HCT116 (cell line): ENCODE measurements around the gene C17orf114.
A peak's percentile ranks its signal among the peaks of the same experiment; 100 is the strongest.

Experiments used
- ATAC-seq: fragments of 200-7000 bp; cut with Tn5 transposase; 2 replicates; pipeline ENCODE4 v1.9.1; 2020; ENCODE audit warnings: mild to moderate bottlenecking, moderate library complexity
- BruUV-seq: library from RNA; stranded (reverse); fragments of 400-500 nt; replicated peaks from 2 replicates; lab custom pipeline; 2021; lab: Mats Ljungman, UMichigan
- CTCF ChIA-PET: fragments of 300-600 bp; sonication (Branson Sonifier 250); formaldehyde crosslinking; loops from one replicate; lab custom pipeline; 2021; ENCODE audit warnings: antibody characterized with exemption; lab: Charles Lee
- POLR2A ChIA-PET: fragments of 300-600, 350-600 bp; sonication (Branson Sonifier 250); formaldehyde crosslinking; loops from one replicate; lab custom pipeline; 2021; ENCODE audit warnings: antibody characterized with exemption; lab: Charles Lee
- RAD21 ChIA-PET, 2 experiments: fragments of 300-600 bp; sonication (Branson Sonifier 250); formaldehyde crosslinking; loops; one replicate each; lab custom pipeline; 2023; ENCODE audit warnings: low total read pairs in 2 of 2; ENCODE audit not compliant: uncharacterized antibody in 2 of 2, unreplicated experiment in 2 of 2, low non-redundant PET in 1 of 2; lab: Charles Lee
- DNase-seq: peaks from one replicate; pipeline ENCODE4 v3.0.0-alpha.2; 2010; ENCODE audit warnings: low read depth, low spot score
- H2AFZ ChIP-seq: fragments of 200-600 bp; shearing (Covaris generic), sonication (generic); 2 replicates; pipeline ENCODE4 v1.6.1; 2017; ENCODE audit warnings: low read depth, mixed run types, mixed read lengths, antibody characterized with exemption, low read length; ENCODE audit not compliant: poor library complexity, severe bottlenecking
- H3K27ac ChIP-seq: 2 replicates; pipeline ENCODE4 v1.5.1; 2012; ENCODE audit warnings: low read depth, low read length
- H3K27me3 ChIP-seq: fragments of 200-600 bp; sonication (generic); 2 replicates; pipeline ENCODE4 v1.6.1; 2016; ENCODE audit warnings: mixed run types, low read length, mixed read lengths; ENCODE audit not compliant: insufficient read depth
- H3K36me3 ChIP-seq, 2 experiments: fragments of 200-500 bp in 1 of 2; fragments of 200-600 bp in 1 of 2; sonication (Bioruptor generic) in 1 of 2; sonication (generic) in 1 of 2; 2 replicates each; pipeline versions ENCODE4 v1.5.1 to v1.6.1; 2014 to 2016; ENCODE audit warnings: low read length in 2 of 2, inconsistent platforms in 1 of 2, mixed read lengths in 1 of 2, mixed run types in 1 of 2; ENCODE audit not compliant: insufficient read depth in 2 of 2, control insufficient read depth in 1 of 2
- H3K4me1 ChIP-seq, 2 experiments: fragments of 200-600 bp in 1 of 2; sonication (generic) in 1 of 2; 2 replicates each; pipeline versions ENCODE4 v1.5.1 to v1.6.1; 2012 to 2017; ENCODE audit warnings: low read length in 2 of 2, inconsistent platforms in 1 of 2, mild to moderate bottlenecking in 1 of 2, mixed read lengths in 1 of 2, mixed run types in 1 of 2, moderate library complexity in 1 of 2; ENCODE audit not compliant: insufficient read depth in 2 of 2, control insufficient read depth in 1 of 2
- H3K4me2 ChIP-seq: fragments of 200-600 bp; sonication (generic); 2 replicates; pipeline ENCODE4 v1.6.1; 2017; ENCODE audit warnings: mixed run types, low read length, mixed read lengths
- H3K4me3 ChIP-seq, 2 experiments: fragments of 200-600 bp in 1 of 2; sonication (generic) in 1 of 2; replicated peaks in 1 of 2; 2 replicates each; pipeline ENCODE4 v1.5.1; 2011 to 2016; ENCODE audit warnings: low read length in 2 of 2, control low read depth in 1 of 2, low read depth in 1 of 2, mild to moderate bottlenecking in 1 of 2, mixed read lengths in 1 of 2, mixed run types in 1 of 2
- H3K79me2 ChIP-seq: fragments of 200-600 bp; sonication (generic); 2 replicates; pipeline ENCODE4 v1.6.1; 2017; ENCODE audit warnings: mild to moderate bottlenecking, mixed run types, low read length, moderate library complexity, mixed read lengths; ENCODE audit not compliant: insufficient read depth
- H3K9ac ChIP-seq: fragments of 200-600 bp; sonication (generic); 2 replicates; pipeline ENCODE4 v1.6.1; 2016; ENCODE audit warnings: low read length, mixed read lengths
- H3K9me2 ChIP-seq: fragments of 200-600 bp; sonication (generic), shearing (Covaris generic); 2 replicates; pipeline ENCODE4 v1.6.1; 2017; ENCODE audit warnings: mixed run types, mild to moderate bottlenecking, moderate library complexity; ENCODE audit not compliant: insufficient read depth
- H3K9me3 ChIP-seq, 2 experiments: fragments of 200-500 bp in 1 of 2; fragments of 200-600 bp in 1 of 2; sonication (Bioruptor generic) in 1 of 2; sonication (generic) in 1 of 2; 2 replicates each; pipeline ENCODE4 v1.6.1; 2014 to 2017; ENCODE audit warnings: low read length in 2 of 2, mixed read lengths in 2 of 2, inconsistent platforms in 1 of 2, low read depth in 1 of 2, mild to moderate bottlenecking in 1 of 2, mixed run types in 1 of 2, moderate library complexity in 1 of 2; ENCODE audit not compliant: control insufficient read depth in 1 of 2, insufficient read depth in 1 of 2
- H4K20me1 ChIP-seq: fragments of 200-600 bp; sonication (generic), shearing (Covaris generic); 2 replicates; pipeline ENCODE4 v1.6.1; 2017; ENCODE audit warnings: mixed run types, mild to moderate bottlenecking, moderate library complexity; ENCODE audit not compliant: insufficient read depth
- ATF3 ChIP-seq: IDR thresholded peaks from 2 replicates; pipeline ENCODE4 v1.6.1; 2012
- CBX3 ChIP-seq: IDR thresholded peaks from 2 replicates; pipeline ENCODE4 v1.6.1; 2012; ENCODE audit warnings: low read depth
- CEBPB ChIP-seq: IDR thresholded peaks from 2 replicates; pipeline ENCODE4 v1.6.1; 2012; ENCODE audit warnings: low read depth
- CTCF ChIP-seq, 3 experiments: fragments of 200-600 bp in 1 of 3; sonication (generic) in 1 of 3; IDR thresholded peaks in 2 of 3; conservative IDR thresholded peaks in 1 of 3; 2 replicates each; pipeline ENCODE4 v1.5.1; 2012 to 2017; ENCODE audit warnings: low read depth in 2 of 3, low read length in 2 of 3, antibody characterized with exemption in 1 of 3, borderline replicate concordance in 1 of 3, control low read depth in 1 of 3, mild to moderate bottlenecking in 1 of 3, mixed read lengths in 1 of 3, mixed run types in 1 of 3, moderate library complexity in 1 of 3; ENCODE audit not compliant: insufficient read depth in 1 of 3
- EGR1 ChIP-seq: IDR thresholded peaks from 2 replicates; pipeline ENCODE4 v1.6.1; 2012; ENCODE audit warnings: low read depth
- ELF1 ChIP-seq: IDR thresholded peaks from 2 replicates; pipeline ENCODE4 v1.6.1; 2012; ENCODE audit warnings: low read depth, borderline replicate concordance
- EZH2 ChIP-seq: fragments of 200-600 bp; sonication (generic); IDR thresholded peaks from 2 replicates; pipeline ENCODE4 v1.6.1; 2017; ENCODE audit warnings: antibody characterized with exemption, mixed run types
- EZH2phosphoT487 ChIP-seq: fragments of 200-600 bp; IDR thresholded peaks from 2 replicates; pipeline ENCODE4 v1.6.1; 2018; ENCODE audit warnings: antibody characterized with exemption, borderline replicate concordance
- FOSL1 ChIP-seq: IDR thresholded peaks from 2 replicates; pipeline ENCODE4 v1.6.1; 2012; ENCODE audit warnings: low read depth
- JUND ChIP-seq: IDR thresholded peaks from 2 replicates; pipeline ENCODE4 v1.6.1; 2012
- MAX ChIP-seq: IDR thresholded peaks from 2 replicates; pipeline ENCODE4 v1.6.1; 2012
- POLR2A ChIP-seq: IDR thresholded peaks from 2 replicates; pipeline ENCODE4 v1.7.0; 2011; ENCODE audit warnings: borderline replicate concordance; ENCODE audit not compliant: insufficient read depth, insufficient read length; ENCODE audit errors: extremely low read depth
- POLR2AphosphoS5 ChIP-seq: IDR thresholded peaks from 2 replicates; pipeline ENCODE4 v1.6.1; 2011; ENCODE audit warnings: mild to moderate bottlenecking, low read depth, low read length, moderate library complexity
- SIN3A ChIP-seq: IDR thresholded peaks from 2 replicates; pipeline ENCODE4 v1.6.1; 2012; ENCODE audit warnings: low read depth
- SP1 ChIP-seq: IDR thresholded peaks from 2 replicates; pipeline ENCODE4 v1.6.1; 2012; ENCODE audit warnings: low read depth
- SRF ChIP-seq: IDR thresholded peaks from 2 replicates; pipeline ENCODE4 v1.6.1; 2012; ENCODE audit warnings: low read depth
- TCF7L2 ChIP-seq: IDR thresholded peaks from 2 replicates; pipeline ENCODE4 v1.7.0; 2011; ENCODE audit warnings: borderline replicate concordance, inconsistent platforms; ENCODE audit not compliant: insufficient read depth, insufficient read length; ENCODE audit errors: extremely low read depth
- YY1 ChIP-seq: IDR thresholded peaks from 2 replicates; pipeline ENCODE4 v1.6.1; 2011; ENCODE audit warnings: low read length, low read depth, moderate library complexity, mild to moderate bottlenecking; ENCODE audit not compliant: insufficient replicate concordance; ENCODE audit errors: extremely low read depth
- ZBTB33 ChIP-seq: IDR thresholded peaks from 2 replicates; pipeline ENCODE4 v1.6.1; 2011; ENCODE audit warnings: mild to moderate bottlenecking, low read length, moderate library complexity; ENCODE audit not compliant: insufficient replicate concordance; ENCODE audit errors: extremely low read depth
- ZNF274 ChIP-seq: fragments of 200-500 bp; sonication (Bioruptor generic); IDR thresholded peaks from 2 replicates; pipeline ENCODE4 v1.6.1; 2014; ENCODE audit warnings: mild to moderate bottlenecking, low read depth, low read length, inconsistent platforms
- intact Hi-C: fragments of 100-400 bp; cut with micrococcal nuclease; formaldehyde crosslinking; loops from 2 replicates; pipeline ENCODE4 v1.10.0; 2022

C17orf114 gene

GRCh38 chr17:4795168-4795567 lies 7.0 kb downstream of the C17orf114 start:
- Histone ChIP-seq H4K20me1 (no peaks in the 10 kb centered on the region), H2AFZ (peak overlapping the region; percentile 98), H3K4me3 (peak overlapping the region in 1 of 2 experiments; percentile 98; a peak in 1 of 4 replicates), H3K9ac (0 out of 2 replicates have a peak overlapping the region, but pooled peaks have one; percentile 95), H3K79me2 (peaks cover 19% of the 10 kb centered on the region), H3K4me1 (peaks cover 13 to 21% of the 10 kb centered on the region in 2 experiments), H3K27ac (peak overlapping the region; percentile 51), H3K9me3 (no peaks in the 10 kb centered on the region)
- intact Hi-C loops, result no loop called here
- CTCF ChIA-PET, result no interaction called here
- TF ChIP-seq CBX3, result no peak
- TF ChIP-seq CTCF (IDR thresholded peaks at IDR 0.05 in 2 of 3, conservative IDR thresholded peaks at IDR 0.05 in 1 of 3; ENCODE audit: borderline replicate concordance in 1 of 3, insufficient read depth in 1 of 3, low read depth in 2 of 3, low read length in 2 of 3), result no peak
- no peak for TF ChIP-seq SP1
- TF ChIP-seq EZH2, result no peak
- TF ChIP-seq ELF1, result no peak
- no peak for TF ChIP-seq CEBPB
- TF ChIP-seq SIN3A, result no peak
- TF ChIP-seq ZBTB33, result no peak
- TF ChIP-seq POLR2A, result no peak
- no peak for TF ChIP-seq EGR1
- no peak for TF ChIP-seq MAX
- no peak for TF ChIP-seq ZNF274
- TF ChIP-seq YY1, result no peak
- no peak for TF ChIP-seq ATF3
- no peak for TF ChIP-seq SRF
- no peak for TF ChIP-seq TCF7L2
- TF ChIP-seq FOSL1, result no peak
- TF ChIP-seq POLR2AphosphoS5, result no peak
- TF ChIP-seq EZH2phosphoT487, result no peak
- TF ChIP-seq JUND, result no peak
- TF ChIP-seq, all 23 proteins: peak for 0
- no TSS peak for BruUV-seq
- Histone ChIP-seq H3K9me2 (no peaks in the 10 kb centered on the region), H3K27me3 (no peaks in the 10 kb centered on the region), H3K36me3 (peaks cover 8 to 18% of the 10 kb centered on the region in 2 experiments), H3K4me2 (peak overlapping the region; percentile 76)
- ATAC-seq (no peak), DNase-seq (no peak)
- ChIA-PET POLR2A (no interaction called here), RAD21 (no interaction called here)
